ENCODE measurements around the gene TMEM74B. TPM values are rescaled to one million over a fixed set of nuclear protein-coding genes. Genes with fewer than 3 reads are reported as not detected.

The TMEM74B gene
- total RNA-seq, 1 experiment from 2014 or later: 4.9 TPM

DNA sequence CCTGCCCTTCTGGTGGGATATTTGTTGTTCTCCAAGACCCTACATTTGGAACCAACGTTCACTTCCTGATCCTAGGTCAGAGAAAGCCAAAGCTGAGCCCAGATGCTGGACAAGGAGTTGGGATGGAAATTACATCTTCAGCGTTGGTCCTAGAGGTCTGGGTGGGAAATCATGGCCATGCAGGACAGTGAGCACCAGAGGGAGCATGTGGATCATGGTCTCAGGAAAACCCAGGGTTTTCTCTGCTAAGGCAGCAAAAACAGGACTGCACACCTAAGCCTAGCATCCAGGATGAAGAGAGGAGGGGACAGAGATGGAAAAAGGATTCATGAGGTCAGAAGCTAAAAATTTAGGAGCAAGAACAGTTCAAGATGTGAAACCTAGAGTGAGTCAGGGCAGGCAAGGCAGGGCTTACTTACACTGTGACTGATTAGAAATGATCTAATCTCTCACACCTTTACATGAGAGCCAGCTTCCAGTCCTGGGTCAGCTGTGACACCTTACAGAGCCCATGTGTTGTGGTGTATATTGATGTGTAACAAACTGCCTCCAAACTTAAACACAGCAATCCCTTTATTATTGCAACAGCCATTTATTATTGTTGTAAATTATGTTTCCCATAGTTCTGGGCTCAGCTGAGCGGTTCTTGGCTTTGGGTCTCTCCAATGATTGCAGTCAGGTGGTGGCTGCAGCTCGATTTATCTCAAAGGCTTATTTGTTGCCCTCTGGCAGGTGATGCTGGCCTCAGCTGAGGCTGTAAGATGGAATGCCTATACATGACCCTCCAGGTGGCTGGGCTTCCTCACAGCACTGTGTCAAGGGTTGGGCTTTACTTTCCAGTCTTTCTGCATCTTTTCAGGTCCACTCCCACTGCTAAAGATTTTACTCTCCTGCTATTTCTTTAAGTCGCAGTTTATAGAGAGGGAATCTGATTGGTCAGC lies 24.9 kb upstream of the TMEM74B start:
- Histone ChIP-seq H3K4me2 (ENCODE audit: insufficient read depth, insufficient read length, low read length) (no peak overlapping the region), H3K23me2 (ENCODE audit: insufficient read length, low read depth, low read length, poor library complexity, severe bottlenecking) (no peaks in the 10 kb centered on the region), H2AFZ (ENCODE audit: low read length) (no peak overlapping the region), H3K27ac (ENCODE audit: insufficient read length, low read depth, low read length) (no peak overlapping the region), H3K14ac (ENCODE audit: insufficient read depth, low read length) (no peak overlapping the region), H4K5ac (ENCODE audit: insufficient read length, low read depth, low read length) (no peak overlapping the region), H2BK5ac (ENCODE audit: insufficient read length, low read length) (no peak overlapping the region), H2BK12ac (ENCODE audit: insufficient read length, low read depth, low read length) (peak overlapping the region; percentile 15), H3T11ph (ENCODE audit: low read length) (no peak overlapping the region), H2BK20ac (ENCODE audit: low read depth, low read length, poor library complexity, severe bottlenecking) (no peak overlapping the region), H4K20me1 (ENCODE audit: control insufficient read depth, insufficient read depth, insufficient read length) (no peaks in the 10 kb centered on the region), H3K27me3 (ENCODE audit: insufficient read depth, low read length) (no peaks in the 10 kb centered on the region), H3K56ac (ENCODE audit: insufficient read length, low read depth, low read length) (no peak overlapping the region), H3K79me1 (ENCODE audit: insufficient read depth, low read depth, low read length, poor library complexity, severe bottlenecking) (no peaks in the 10 kb centered on the region), H2BK15ac (ENCODE audit: low read depth, low read length) (no peak overlapping the region), H3K23ac (ENCODE audit: insufficient read length, low read depth, low read length) (no peak overlapping the region), H3K18ac (ENCODE audit: insufficient read length, low read depth, low read length) (no peak overlapping the region), H3K79me2 (ENCODE audit: insufficient read depth, low read length) (no peaks in the 10 kb centered on the region), H3K9ac (ENCODE audit: extremely low read depth, insufficient read length, low read length) (no peak overlapping the region), H4K91ac (ENCODE audit: insufficient read length, low read depth, low read length) (no peak overlapping the region), H3K4ac (ENCODE audit: low read depth, low read length) (no peak overlapping the region), H3K9me3 (ENCODE audit: control insufficient read depth, low read depth, low read length) (no peaks in the 10 kb centered on the region), H4K8ac (replicated peaks; ENCODE audit: insufficient read length, low read depth, low read length) (no peak overlapping the region), H3K4me1 (ENCODE audit: insufficient read depth, low read length) (0 out of 2 replicates have a peak, but pooled peaks cover 5% of the 10 kb centered on the region), H2AK5ac (ENCODE audit: insufficient read length, low read length) (no peak overlapping the region), H2BK120ac (ENCODE audit: low read depth, low read length, poor library complexity, severe bottlenecking) (no peak overlapping the region)
- Mint-ChIP-seq H3K36me3 (ENCODE audit: insufficient read depth in 1 of 3, low read depth in 3 of 3) (no peaks in the 10 kb centered on the region), H3K27me3 (ENCODE audit: low read depth) (peaks cover 37% of the 10 kb centered on the region), H3K4me3 (no peak overlapping the region), H3K4me1 (peaks cover 15 to 18% of the 10 kb centered on the region in 2 experiments), H3K9me3 (no peaks in the 10 kb centered on the region), H3K27ac (no peak overlapping the region)
- peak; percentile 39; the same call in 2 of the 3 replicates for TF ChIP-seq CTCF (conservative IDR thresholded peaks at IDR 0.05)
- WGBS (ENCODE audit: extremely low coverage, insufficient read length, low lambda C conversion rate): no CpG with 5 or more reads among the region's 5 CpGs
- DNase-seq: no peak

Data from H9 (cell line).